Heart right ventricle (tissue), 16 donors: ENCODE results near the gene ANKH. TPM values are rescaled to one million over a fixed set of nuclear protein-coding genes. Genes with fewer than 3 reads are reported as not detected.
A peak's percentile ranks its signal among the peaks of the same experiment; 100 is the strongest.

Experiments used
- ATAC-seq, 8 donors: fragments of 200-7000 bp; cut with Tn5 transposase; one replicate each; pipeline ENCODE4 v1.9.1; 2020; ENCODE audit warnings: mild to moderate bottlenecking in 8 of 8, moderate library complexity in 8 of 8, moderate number of reproducible peaks in 1 of 8
- DNase-seq, 2 donors: peaks; one replicate each; pipeline ENCODE4 v3.0.0-alpha.2; 2020
- H3K27ac ChIP-seq, 10 donors: fragments of 200-600 bp; sonication (generic) in 2 of 10; one replicate each; pipeline versions ENCODE4 v1.5.0 to v1.8.0; 2020 to 2022; ENCODE audit warnings: mild to moderate bottlenecking in 3 of 10
- H3K27me3 ChIP-seq, 7 donors: fragments of 200-600 bp; one replicate each; pipeline ENCODE4 v1.8.0; 2021 to 2022; ENCODE audit warnings: mild to moderate bottlenecking in 2 of 7
- H3K36me3 ChIP-seq, 9 donors: fragments of 200-600 bp; sonication (generic) in 1 of 9; one replicate each; pipeline versions ENCODE4 v1.5.0 to v1.8.0; 2020 to 2022; ENCODE audit warnings: mild to moderate bottlenecking in 2 of 9
- H3K4me1 ChIP-seq, 9 donors: fragments of 200-600 bp; sonication (generic) in 1 of 9; one replicate each; pipeline versions ENCODE4 v1.5.0 to v1.8.0; 2020 to 2022; ENCODE audit warnings: mild to moderate bottlenecking in 4 of 9
- H3K4me3 ChIP-seq, 10 donors: fragments of 200-600 bp; sonication (generic) in 2 of 10; one replicate each; pipeline versions ENCODE4 v1.5.0 to v1.8.0; 2020 to 2022; ENCODE audit warnings: mild to moderate bottlenecking in 7 of 10, moderate library complexity in 2 of 10
- H3K9me3 ChIP-seq, 11 donors: fragments of 200-600 bp in 10 of 11; sonication (generic) in 2 of 11; one replicate each; pipeline versions ENCODE4 v1.5.0 to v1.8.0; 2013 to 2022; ENCODE audit warnings: mild to moderate bottlenecking in 2 of 11, control low read depth in 1 of 11, moderate library complexity in 1 of 11
- WGBS, 2 donors: extraction: QIAGEN DNeasy Blood & Tissue Kit; methylation state at CpG; one replicate each; pipeline ENCODE4 v1.1.7; 2013; ENCODE audit warnings: inconsistent platforms in 1 of 2; 5-methylcytosine and 5-hydroxymethylcytosine counted together
- intact Hi-C, 10 donors: fragments of 100-400 bp; cut with DNase I; formaldehyde crosslinking; loops; one replicate each; pipeline versions ENCODE4 v1.11.1 to v1.14.2; 2022
- polyA plus RNA-seq, 2 donors: library from polyadenylated mRNA; stranded (reverse); fragments of 200-250 nt; gene quantifications; one replicate each; pipeline ENCODE4 v1.2.3, GENCODE V29; 2013
- total RNA-seq, 10 donors: library from RNA; stranded (reverse); fragmentation: NEBNext Ultra II Directional in 3 of 10; extraction: Animal tissue kit (Norgen Biotek cat#: 25700) in 3 of 10; gene quantifications; one replicate each; pipeline versions ENCODE4 v1.2.1 to v1.2.4, GENCODE V29; 2021 to 2023
- TF ChIP-seq, protein P1 (sequence below), 9 donors: fragments of 200-600 bp; sonication (generic) in 2 of 9; IDR thresholded peaks; one replicate each; pipeline versions ENCODE4 v1.5.0 to v1.8.0; 2021 to 2022; ENCODE audit warnings: antibody characterized with exemption in 9 of 9, mild to moderate bottlenecking in 5 of 9, moderate library complexity in 1 of 9
- donor health status: Arrhythmogenic right ventricular cardiomyopathy.
- donor health status: ischemic (EF 13 %, LVEDD 7.1; RV severe dilation, severe dysfunction).
- donor health status: healthy with polysubstance abuse.
- donor health status: DM: no; HTN: yes; CAD: no.
- donor health status: DM: no; HTN: no; CAD: no.
- donor health status: ischemic (EF 25% LVEDD 6.9; RV normal size, moderate dysfunction).
- donor health status: ischemic (EF 25% LVEDD 5.7; RV mildly dilated, moderate dysfunction).
- donor health status: healthy.
- donor health status: DM: yes; HTN: yes; CAD: no.
- donor health status: Ischemic cardiomyopathy.
- donor health status: ischemic (EF 35%, LVEDD 5.7; RV mildly dilated, moderate dysfunction).
- donor health status: nonischemic (EF 11% LVEDD 7.7; RV severe dilation, severe dysfunction).
- donor health status: DM: yes; HTN: yes; CAD: no.
- donor health status: PGD.
- donor health status: ischemic (EF 29% LVEDD 5.4; RV normal size, mild dysfunction).
- donor health status: nonischemic (EF 23%, LVEDD 6.1; RV moderate dilation, normal function).

The ANKH gene
- total and polyA plus RNA-seq, 12 donors, result 51.0 to 256 (median 192) TPM

GRCh38 chr5:14710313-14710994 lies 161.1 kb downstream of the ANKH start:
- peaks cover 0 to 99% (median 62%) of the 10 kb centered on the region in 9 donors for H3K36me3 ChIP-seq
- ATAC-seq (no peak), DNase-seq (no peak)
- TF ChIP-seq, protein P1, sequence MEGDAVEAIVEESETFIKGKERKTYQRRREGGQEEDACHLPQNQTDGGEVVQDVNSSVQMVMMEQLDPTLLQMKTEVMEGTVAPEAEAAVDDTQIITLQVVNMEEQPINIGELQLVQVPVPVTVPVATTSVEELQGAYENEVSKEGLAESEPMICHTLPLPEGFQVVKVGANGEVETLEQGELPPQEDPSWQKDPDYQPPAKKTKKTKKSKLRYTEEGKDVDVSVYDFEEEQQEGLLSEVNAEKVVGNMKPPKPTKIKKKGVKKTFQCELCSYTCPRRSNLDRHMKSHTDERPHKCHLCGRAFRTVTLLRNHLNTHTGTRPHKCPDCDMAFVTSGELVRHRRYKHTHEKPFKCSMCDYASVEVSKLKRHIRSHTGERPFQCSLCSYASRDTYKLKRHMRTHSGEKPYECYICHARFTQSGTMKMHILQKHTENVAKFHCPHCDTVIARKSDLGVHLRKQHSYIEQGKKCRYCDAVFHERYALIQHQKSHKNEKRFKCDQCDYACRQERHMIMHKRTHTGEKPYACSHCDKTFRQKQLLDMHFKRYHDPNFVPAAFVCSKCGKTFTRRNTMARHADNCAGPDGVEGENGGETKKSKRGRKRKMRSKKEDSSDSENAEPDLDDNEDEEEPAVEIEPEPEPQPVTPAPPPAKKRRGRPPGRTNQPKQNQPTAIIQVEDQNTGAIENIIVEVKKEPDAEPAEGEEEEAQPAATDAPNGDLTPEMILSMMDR (IDR thresholded peaks at IDR 0.05), result no peak
- WGBS, 2 donors, result 92 to 94% methylated on average over 28 of the region's 28 CpGs
- H3K9me3 ChIP-seq, result no peaks in the 10 kb centered on the region
- H3K4me1 ChIP-seq, result peaks cover 0 to 30% (median 16%) of the 10 kb centered on the region in 9 donors
- H3K4me3 ChIP-seq, result no peak overlapping the region
- H3K27ac ChIP-seq, result no peak overlapping the region
- intact Hi-C loops, result no loop called here
- H3K27me3 ChIP-seq, result no peaks in the 10 kb centered on the region

- ATAC-seq, result no peak
- H3K36me3 ChIP-seq, result peaks cover 0 to 96% (median 53%) of the 10 kb centered on the region in 9 donors
- H3K27me3 ChIP-seq, result no peaks in the 10 kb centered on the region
- no peaks in the 10 kb centered on the region for H3K9me3 ChIP-seq
- no peak overlapping the region for H3K4me3 ChIP-seq
- DNase-seq, result no peak
- TF ChIP-seq, protein P1 (IDR thresholded peaks at IDR 0.05), result no peak
- intact Hi-C loops, result no loop called here
- H3K4me1 ChIP-seq, result peaks cover 0 to 18% (median 10%) of the 10 kb centered on the region in 9 donors
- 97% methylated on average over 5 of the region's 5 CpGs for WGBS, 2 donors
- H3K27ac ChIP-seq, result peak overlapping the region in 1 of 10 donors; percentile 12
These were observed 163.0 kb downstream of the ANKH start for GRCh38 chr5:14708551-14708950.

DNA sequence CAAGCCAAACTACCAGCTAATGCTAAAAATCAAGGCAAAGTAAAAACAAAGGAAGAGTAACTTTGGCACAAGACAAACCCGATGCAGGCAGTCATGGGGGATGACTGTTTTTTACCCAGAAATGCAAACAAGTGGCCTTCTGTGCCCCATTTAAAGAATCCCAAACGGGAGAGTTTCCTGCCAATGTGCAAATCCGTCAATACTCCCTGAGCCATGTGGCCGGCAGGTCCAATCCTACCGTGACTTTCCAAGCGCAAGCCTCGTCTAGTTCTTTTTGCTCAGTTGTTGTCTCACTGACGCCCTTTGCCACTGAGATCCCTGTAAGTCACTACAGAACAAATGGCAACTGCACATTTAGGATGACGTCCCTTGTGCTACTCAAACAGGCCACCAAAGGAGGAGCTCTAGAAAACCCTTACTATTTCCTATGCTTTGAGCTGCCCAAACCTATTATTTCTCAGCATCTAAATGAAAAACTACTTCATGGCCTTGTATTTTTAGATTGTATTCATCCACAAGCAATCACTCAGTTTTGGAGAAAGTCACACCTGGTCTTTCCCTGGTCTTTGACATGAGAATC lies 163.7 kb downstream of the ANKH start:
- no peak for ATAC-seq
- 92% methylated on average over 9 of the region's 9 CpGs for WGBS, 2 donors
- peak overlapping the region in 2 of 10 donors; percentile 16 to 67 for H3K27ac ChIP-seq
- no peaks in the 10 kb centered on the region for H3K9me3 ChIP-seq
- H3K36me3 ChIP-seq, result peaks cover 0 to 94% (median 47%) of the 10 kb centered on the region in 9 donors
- intact Hi-C loops, result no loop called here
- DNase-seq, result no peak
- no peak overlapping the region for H3K4me3 ChIP-seq
- peaks cover 0 to 18% (median 10%) of the 10 kb centered on the region in 9 donors for H3K4me1 ChIP-seq
- no peaks in the 10 kb centered on the region for H3K27me3 ChIP-seq
- TF ChIP-seq, protein P1 (IDR thresholded peaks at IDR 0.05), result no peak

DNA sequence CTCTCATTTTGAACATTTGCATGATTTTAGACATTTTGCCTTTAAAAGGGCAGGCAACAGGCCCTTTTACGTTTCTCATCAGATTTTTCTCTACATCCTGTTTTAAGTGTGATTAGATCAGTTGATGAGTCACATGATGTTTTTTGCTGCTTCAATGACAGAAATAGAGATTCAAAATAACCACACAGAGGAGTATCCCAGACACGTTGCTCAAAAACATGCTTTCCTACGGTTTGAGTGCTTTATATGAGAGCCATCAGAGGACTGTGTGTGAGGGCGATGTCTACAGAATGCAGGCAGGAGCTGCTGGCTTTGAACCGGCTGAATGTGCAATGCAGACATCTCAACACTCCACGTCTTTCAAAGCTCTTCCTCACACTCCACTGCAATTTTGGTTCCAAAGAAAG lies 165.0 kb downstream of the ANKH start:
- ATAC-seq (peak in 4 of 8 donors; percentile 25 to 35 (median 32)), DNase-seq (no peak)
- no peaks in the 10 kb centered on the region for H3K9me3 ChIP-seq
- TF ChIP-seq, protein P1 (IDR thresholded peaks at IDR 0.05), result no peak
- H3K36me3 ChIP-seq, result peaks cover 0 to 90% (median 34%) of the 10 kb centered on the region in 9 donors
- peaks cover 0 to 28% (median 16%) of the 10 kb centered on the region in 9 donors for H3K4me1 ChIP-seq
- no peak overlapping the region for H3K4me3 ChIP-seq
- H3K27me3 ChIP-seq, result no peaks in the 10 kb centered on the region
- 36 to 47% methylated on average over 6 of the region's 6 CpGs for WGBS, 2 donors
- intact Hi-C loops, result no loop called here
- H3K27ac ChIP-seq, result peak overlapping the region in 3 of 10 donors; percentile 26 to 67 (median 28)
